Loucy (cell line): Measurements from ENCODE around the gene HPD.

Experiments used
- H2AFZ ChIP-seq: fragments of 200-600 bp; sonication (generic); 2 replicates; pipeline ENCODE4 v1.6.0; 2016; ENCODE audit warnings: antibody characterized with exemption, mild to moderate bottlenecking, low read length, moderate library complexity
- H3F3A ChIP-seq: fragments of 200-600 bp; 2 replicates; pipeline ENCODE4 v1.6.0; 2016; ENCODE audit warnings: antibody characterized with exemption, low read depth, mild to moderate bottlenecking
- H3K27me3 ChIP-seq: fragments of 200-600 bp; sonication (generic); 2 replicates; pipeline ENCODE4 v1.6.1; 2014; ENCODE audit warnings: low read length, mild to moderate bottlenecking; ENCODE audit not compliant: insufficient read depth, poor library complexity, severe bottlenecking
- H3K36me3 ChIP-seq: fragments of 200-600 bp; sonication (generic); 2 replicates; pipeline ENCODE4 v1.6.1; 2016; ENCODE audit warnings: low read length; ENCODE audit not compliant: insufficient read depth
- H3K4me1 ChIP-seq: fragments of 200-600 bp; sonication (generic); 2 replicates; pipeline ENCODE4 v1.5.1; 2014; ENCODE audit warnings: low read length, mild to moderate bottlenecking; ENCODE audit not compliant: insufficient read depth, poor library complexity, severe bottlenecking
- H3K4me2 ChIP-seq: fragments of 200-600 bp; sonication (generic); 2 replicates; pipeline ENCODE4 v1.6.0; 2014; ENCODE audit warnings: antibody characterized with exemption, low read length, low read depth, mild to moderate bottlenecking; ENCODE audit not compliant: poor library complexity, severe bottlenecking
- H3K4me3 ChIP-seq: fragments of 200-600 bp; sonication (generic); 2 replicates; pipeline ENCODE4 v1.5.1; 2014; ENCODE audit warnings: low read length, mild to moderate bottlenecking, mixed read lengths; ENCODE audit not compliant: poor library complexity, severe bottlenecking
- H3K79me2 ChIP-seq: fragments of 200-600 bp; sonication (generic); 2 replicates; pipeline ENCODE4 v1.6.1; 2014; ENCODE audit warnings: low read length; ENCODE audit not compliant: insufficient read depth
- H3K9ac ChIP-seq: fragments of 200-600 bp; sonication (generic); 2 replicates; pipeline ENCODE4 v1.6.0; 2014; ENCODE audit warnings: mild to moderate bottlenecking, low read depth, low read length, moderate library complexity; ENCODE audit not compliant: poor library complexity, severe bottlenecking
- H3K9me2 ChIP-seq: fragments of 200-600 bp; sonication (generic); replicated peaks from 2 replicates; pipeline ENCODE4 v1.6.1; 2016; ENCODE audit warnings: low read depth, low read length, mixed read lengths
- H3K9me3 ChIP-seq: fragments of 200-600 bp; sonication (generic); 2 replicates; pipeline ENCODE4 v1.6.1; 2014; ENCODE audit warnings: mild to moderate bottlenecking, antibody characterized with exemption, low read length, low read depth; ENCODE audit not compliant: insufficient read depth
- H4K20me1 ChIP-seq: fragments of 200-600 bp; sonication (generic); 2 replicates; pipeline ENCODE4 v1.6.0; 2014; ENCODE audit warnings: antibody characterized with exemption, low read length, mild to moderate bottlenecking; ENCODE audit not compliant: insufficient read depth, poor library complexity, severe bottlenecking
- EZH2phosphoT487 ChIP-seq: fragments of 200-600 bp; IDR thresholded peaks from 2 replicates; pipeline ENCODE4 v1.6.1; 2018; ENCODE audit warnings: antibody characterized with exemption, mild to moderate bottlenecking, moderate library complexity, borderline replicate concordance
- TF ChIP-seq, protein P1 (sequence below): fragments of 200-600 bp; sonication (generic); conservative IDR thresholded peaks from 2 replicates; pipeline ENCODE4 v1.5.1; 2014; ENCODE audit warnings: mild to moderate bottlenecking, antibody characterized with exemption, low read length

Gene HPD

DNA sequence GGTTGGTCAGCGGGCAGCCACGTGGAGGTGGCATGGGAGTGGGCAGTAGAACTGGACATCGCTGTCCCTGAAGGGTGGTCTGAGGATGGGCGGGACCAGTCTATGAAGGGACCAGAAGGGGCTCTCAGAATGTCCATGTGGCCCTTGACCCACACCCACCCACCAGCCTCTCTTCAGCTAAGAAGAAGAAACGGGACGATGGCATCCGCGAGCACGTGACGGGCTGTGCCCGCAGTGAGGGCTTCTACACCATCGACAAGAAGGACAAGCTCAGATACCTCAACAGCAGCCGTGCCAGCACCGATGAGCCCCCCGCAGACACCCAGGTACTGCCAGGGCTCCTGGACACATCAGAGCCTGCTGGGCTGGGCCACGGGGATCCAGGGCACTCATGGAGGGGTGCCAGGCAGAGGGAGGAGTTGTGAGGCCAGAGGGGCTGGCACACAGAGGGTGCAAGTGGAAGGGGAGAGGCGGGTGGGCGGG is 33.6 kb downstream of the HPD start:
- H3K9me3 ChIP-seq = no peaks in the 10 kb centered on the region
- no peaks in the 10 kb centered on the region for H3K9me2 ChIP-seq

DNA sequence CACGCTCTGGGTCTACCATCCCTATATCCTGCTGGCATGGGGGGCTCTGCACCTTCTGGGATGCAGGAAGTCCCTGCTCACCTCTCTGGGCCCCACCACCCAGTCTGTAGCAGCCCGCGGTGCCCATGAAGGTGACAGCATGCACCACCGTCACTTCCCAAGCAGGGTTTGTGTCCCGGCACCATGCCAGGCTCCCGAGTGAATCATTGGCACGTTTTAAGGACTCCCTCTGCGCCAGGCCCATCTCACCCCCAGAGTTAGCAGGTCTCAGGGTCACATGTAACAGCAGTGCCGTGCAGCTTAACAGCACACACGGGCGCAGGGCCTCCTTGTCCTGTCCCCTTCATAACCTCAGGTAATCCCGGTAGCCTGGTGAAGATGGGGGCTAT is 34.9 kb downstream of the HPD start:
- Histone ChIP-seq H3F3A (no peaks in the 10 kb centered on the region), H3K4me1 (no peaks in the 10 kb centered on the region), H3K27me3 (no peaks in the 10 kb centered on the region), H3K4me2 (no peak overlapping the region), H3K4me3 (no peak overlapping the region), H3K9me3 (no peaks in the 10 kb centered on the region), H3K9me2 (no peaks in the 10 kb centered on the region), H2AFZ (no peak overlapping the region), H3K36me3 (peaks cover 41% of the 10 kb centered on the region; the same call in 1 of the 2 replicates), H4K20me1 (no peaks in the 10 kb centered on the region), H3K9ac (no peak overlapping the region), H3K79me2 (no peaks in the 10 kb centered on the region)
- no peak for TF ChIP-seq EZH2phosphoT487
- TF ChIP-seq, protein P1, sequence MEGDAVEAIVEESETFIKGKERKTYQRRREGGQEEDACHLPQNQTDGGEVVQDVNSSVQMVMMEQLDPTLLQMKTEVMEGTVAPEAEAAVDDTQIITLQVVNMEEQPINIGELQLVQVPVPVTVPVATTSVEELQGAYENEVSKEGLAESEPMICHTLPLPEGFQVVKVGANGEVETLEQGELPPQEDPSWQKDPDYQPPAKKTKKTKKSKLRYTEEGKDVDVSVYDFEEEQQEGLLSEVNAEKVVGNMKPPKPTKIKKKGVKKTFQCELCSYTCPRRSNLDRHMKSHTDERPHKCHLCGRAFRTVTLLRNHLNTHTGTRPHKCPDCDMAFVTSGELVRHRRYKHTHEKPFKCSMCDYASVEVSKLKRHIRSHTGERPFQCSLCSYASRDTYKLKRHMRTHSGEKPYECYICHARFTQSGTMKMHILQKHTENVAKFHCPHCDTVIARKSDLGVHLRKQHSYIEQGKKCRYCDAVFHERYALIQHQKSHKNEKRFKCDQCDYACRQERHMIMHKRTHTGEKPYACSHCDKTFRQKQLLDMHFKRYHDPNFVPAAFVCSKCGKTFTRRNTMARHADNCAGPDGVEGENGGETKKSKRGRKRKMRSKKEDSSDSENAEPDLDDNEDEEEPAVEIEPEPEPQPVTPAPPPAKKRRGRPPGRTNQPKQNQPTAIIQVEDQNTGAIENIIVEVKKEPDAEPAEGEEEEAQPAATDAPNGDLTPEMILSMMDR = no peak

More for the DNA sequence above, 33.6 kb downstream of the HPD start:
- H3K4me2 ChIP-seq = no peak overlapping the region
- no peaks in the 10 kb centered on the region for H3K4me1 ChIP-seq
- H3K79me2 ChIP-seq = no peaks in the 10 kb centered on the region
- H4K20me1 ChIP-seq = no peaks in the 10 kb centered on the region
- H3K4me3 ChIP-seq = no peak overlapping the region
- no peaks in the 10 kb centered on the region for H3K27me3 ChIP-seq
- H3K36me3 ChIP-seq = peaks cover 32% of the 10 kb centered on the region; the same call in 1 of the 2 replicates
- TF ChIP-seq, protein P1 = no peak
- TF ChIP-seq EZH2phosphoT487 = no peak
- H2AFZ ChIP-seq = no peak overlapping the region
- no peaks in the 10 kb centered on the region for H3F3A ChIP-seq
- no peak overlapping the region for H3K9ac ChIP-seq

DNA sequence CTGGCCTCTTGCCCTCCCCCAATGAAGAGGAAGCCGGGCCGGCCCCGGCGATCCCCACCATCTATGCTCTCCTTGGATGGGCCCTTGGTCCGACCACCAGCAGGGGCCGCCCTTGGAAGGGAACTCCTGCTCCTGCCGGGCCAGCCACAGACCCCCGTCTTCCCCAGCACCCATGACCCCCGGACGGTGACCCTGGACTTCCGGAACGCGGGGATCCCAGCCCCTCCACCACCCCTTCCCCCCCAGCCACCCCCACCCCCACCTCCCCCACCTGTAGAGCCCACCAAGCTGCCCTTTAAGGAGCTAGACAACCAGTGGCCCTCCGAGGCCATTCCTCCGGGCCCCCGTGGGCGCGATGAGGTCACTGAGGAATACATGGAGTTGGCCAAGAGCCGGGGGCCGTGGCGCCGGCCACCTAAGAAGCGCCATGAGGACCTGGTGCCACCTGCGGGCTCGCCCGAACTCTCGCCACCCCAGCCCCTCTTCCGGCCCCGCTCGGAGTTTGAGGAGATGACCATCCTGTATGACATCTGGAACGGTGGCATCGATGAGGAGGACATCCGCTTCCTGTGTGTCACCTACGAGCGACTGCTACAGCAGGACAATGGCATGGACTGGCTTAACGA is 35.4 kb downstream of the HPD start:
- Histone ChIP-seq H3K9ac (no peak overlapping the region), H4K20me1 (no peaks in the 10 kb centered on the region), H3K4me3 (no peak overlapping the region), H3K27me3 (no peaks in the 10 kb centered on the region), H3K4me2 (no peak overlapping the region), H3K79me2 (no peaks in the 10 kb centered on the region), H2AFZ (no peak overlapping the region), H3F3A (no peaks in the 10 kb centered on the region), H3K36me3 (peaks cover 37% of the 10 kb centered on the region; the same call in 1 of the 2 replicates), H3K9me2 (no peaks in the 10 kb centered on the region), H3K4me1 (no peaks in the 10 kb centered on the region), H3K9me3 (no peaks in the 10 kb centered on the region)
- TF ChIP-seq EZH2phosphoT487 = no peak
- TF ChIP-seq, protein P1 = no peak
